Lower lobe of right lung (tissue), 2 donors: ENCODE results near the gene OCA2. TPM values are rescaled to one million over a fixed set of nuclear protein-coding genes. Genes with fewer than 3 reads are reported as not detected.

Experiments
- ATAC-seq, 2 donors: fragments of 200-7000 bp; cut with Tn5 transposase; one replicate each; pipeline ENCODE4 v1.9.1; 2020 to 2022; ENCODE audit warnings: mild to moderate bottlenecking in 2 of 2, moderate library complexity in 2 of 2
- DNase-seq: peaks from one replicate; pipeline ENCODE4 v3.0.0-alpha.2; 2020
- H3K27ac ChIP-seq: fragments of 200-600 bp; one replicate; pipeline ENCODE4 v1.8.0; 2022
- H3K27me3 ChIP-seq: fragments of 200-600 bp; one replicate; pipeline ENCODE4 v1.8.0; 2022; ENCODE audit warnings: low read depth
- H3K36me3 ChIP-seq: fragments of 200-600 bp; one replicate; pipeline ENCODE4 v1.8.0; 2022; ENCODE audit warnings: mild to moderate bottlenecking
- H3K4me1 ChIP-seq: fragments of 200-600 bp; one replicate; pipeline ENCODE4 v1.8.0; 2022
- H3K4me3 ChIP-seq: fragments of 200-600 bp; one replicate; pipeline ENCODE4 v1.8.0; 2022; ENCODE audit warnings: mild to moderate bottlenecking
- H3K9me3 ChIP-seq: fragments of 200-600 bp; one replicate; pipeline ENCODE4 v1.8.0; 2022
- intact Hi-C: fragments of 100-400 bp; cut with DNase I; formaldehyde crosslinking; loops from one replicate; pipeline ENCODE4 v1.11.0; 2022
- total RNA-seq: library from RNA; stranded (reverse); fragmentation: NEBNext Ultra II Directional; extraction: Animal tissue kit (Norgen Biotek cat#: 25700); gene quantifications from one replicate; pipeline ENCODE4 v1.2.1, GENCODE V29; 2021
- TF ChIP-seq, protein P1 (sequence below): fragments of 200-600 bp; IDR thresholded peaks from one replicate; pipeline ENCODE4 v1.8.0; 2022; ENCODE audit warnings: antibody characterized with exemption, mild to moderate bottlenecking
- donor health status: DM: no; HTN: yes; CAD: no; lungs with severe emphysema.

The OCA2 gene
- total RNA-seq, 1 donor from 2014 or later, result 1.2 TPM

DNA sequence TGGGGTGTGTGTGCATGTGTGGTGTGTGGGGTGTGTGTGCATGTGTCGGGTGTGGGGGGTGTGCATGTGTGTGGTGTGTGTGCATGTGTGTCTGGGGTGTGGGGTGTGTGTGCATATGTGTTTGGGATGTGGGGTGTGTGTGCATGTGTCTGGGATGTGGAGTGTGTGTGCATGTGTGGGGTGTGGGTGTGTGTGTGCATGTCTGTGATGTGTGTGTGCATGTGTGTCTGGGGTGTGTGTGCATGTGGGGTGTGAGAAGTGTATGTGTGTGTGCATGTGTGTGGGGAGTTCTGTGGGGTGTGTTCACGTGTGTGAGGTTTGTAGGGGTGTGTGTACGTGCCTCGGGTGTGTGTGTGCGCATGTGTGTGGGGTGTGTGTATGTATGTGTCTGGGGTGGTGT is 6.7 kb upstream of the OCA2 start:
- peaks cover 17% of the 10 kb centered on the region for H3K4me1 ChIP-seq
- no peak overlapping the region for H3K4me3 ChIP-seq
- H3K27ac ChIP-seq, result no peak overlapping the region
- intact Hi-C loops, result no loop called here
- ATAC-seq (no peak), DNase-seq (no peak)
- H3K36me3 ChIP-seq, result no peaks in the 10 kb centered on the region
- TF ChIP-seq, protein P1, sequence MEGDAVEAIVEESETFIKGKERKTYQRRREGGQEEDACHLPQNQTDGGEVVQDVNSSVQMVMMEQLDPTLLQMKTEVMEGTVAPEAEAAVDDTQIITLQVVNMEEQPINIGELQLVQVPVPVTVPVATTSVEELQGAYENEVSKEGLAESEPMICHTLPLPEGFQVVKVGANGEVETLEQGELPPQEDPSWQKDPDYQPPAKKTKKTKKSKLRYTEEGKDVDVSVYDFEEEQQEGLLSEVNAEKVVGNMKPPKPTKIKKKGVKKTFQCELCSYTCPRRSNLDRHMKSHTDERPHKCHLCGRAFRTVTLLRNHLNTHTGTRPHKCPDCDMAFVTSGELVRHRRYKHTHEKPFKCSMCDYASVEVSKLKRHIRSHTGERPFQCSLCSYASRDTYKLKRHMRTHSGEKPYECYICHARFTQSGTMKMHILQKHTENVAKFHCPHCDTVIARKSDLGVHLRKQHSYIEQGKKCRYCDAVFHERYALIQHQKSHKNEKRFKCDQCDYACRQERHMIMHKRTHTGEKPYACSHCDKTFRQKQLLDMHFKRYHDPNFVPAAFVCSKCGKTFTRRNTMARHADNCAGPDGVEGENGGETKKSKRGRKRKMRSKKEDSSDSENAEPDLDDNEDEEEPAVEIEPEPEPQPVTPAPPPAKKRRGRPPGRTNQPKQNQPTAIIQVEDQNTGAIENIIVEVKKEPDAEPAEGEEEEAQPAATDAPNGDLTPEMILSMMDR, result no peak
- no peaks in the 10 kb centered on the region for H3K9me3 ChIP-seq
- H3K27me3 ChIP-seq, result peaks cover 22% of the 10 kb centered on the region

DNA sequence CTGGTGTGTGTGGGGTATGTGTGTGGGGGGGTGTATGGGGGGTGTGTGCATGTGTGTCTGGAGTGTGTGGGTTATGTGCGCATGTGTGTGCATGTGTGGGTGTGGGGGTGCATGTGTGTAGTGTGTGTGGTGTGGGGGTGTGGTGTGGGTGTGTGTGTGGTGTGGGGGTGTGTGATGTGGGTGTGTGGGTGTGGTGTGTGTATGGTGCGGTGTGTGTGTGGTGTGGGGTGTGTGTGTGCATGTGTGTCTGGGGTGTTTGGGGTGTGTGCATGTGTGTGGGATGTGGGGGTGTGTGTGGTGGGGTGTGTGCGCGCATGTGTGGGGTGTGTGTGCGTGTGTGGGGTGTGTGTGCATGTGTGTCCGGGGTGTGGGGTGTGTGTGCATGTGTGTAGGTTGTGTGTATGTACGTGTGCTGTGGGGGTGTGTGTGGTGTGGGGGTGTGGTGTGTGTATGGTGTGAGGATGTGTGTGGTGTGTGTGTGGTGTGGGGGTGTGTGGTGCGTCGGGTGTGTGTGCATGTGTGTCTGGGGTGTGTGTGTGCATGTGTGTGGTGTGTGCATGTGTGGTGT is 6.2 kb upstream of the OCA2 start:
- H3K9me3 ChIP-seq, result no peaks in the 10 kb centered on the region
- TF ChIP-seq, protein P1, result no peak
- H3K4me3 ChIP-seq, result no peak overlapping the region
- DNase-seq (no peak), ATAC-seq (no peak)
- H3K4me1 ChIP-seq, result peaks cover 17% of the 10 kb centered on the region
- no peak overlapping the region for H3K27ac ChIP-seq
- intact Hi-C loops, result no loop called here
- H3K36me3 ChIP-seq, result no peaks in the 10 kb centered on the region
- H3K27me3 ChIP-seq, result peaks cover 27% of the 10 kb centered on the region

DNA sequence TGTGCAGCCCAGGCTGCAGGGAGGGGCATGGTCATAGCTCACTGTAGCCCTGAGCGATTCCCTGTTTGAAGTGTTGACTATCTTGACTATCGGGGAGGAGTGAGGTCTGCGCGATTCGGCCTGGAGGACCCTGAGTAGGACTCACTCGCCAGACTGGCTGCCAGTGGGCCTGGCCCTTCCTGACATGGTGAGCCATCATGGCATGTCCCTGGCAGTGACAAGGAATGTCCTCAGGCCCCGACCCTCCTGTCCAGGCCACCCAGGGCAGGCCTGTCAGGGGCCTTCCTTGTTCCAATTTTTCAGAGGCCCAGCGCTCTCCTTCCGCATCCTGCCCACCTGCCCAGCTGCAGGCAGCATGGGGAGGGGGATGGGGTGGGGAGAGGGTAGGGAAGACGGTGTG is 5.2 kb upstream of the OCA2 start:
- DNase-seq, result no peak
- Histone ChIP-seq H3K4me1 (peaks cover 20% of the 10 kb centered on the region), H3K9me3 (no peaks in the 10 kb centered on the region), H3K36me3 (no peaks in the 10 kb centered on the region), H3K27me3 (peaks cover 27% of the 10 kb centered on the region), H3K4me3 (no peak overlapping the region), H3K27ac (no peak overlapping the region)
- no peak for ATAC-seq
- intact Hi-C loops, result no loop called here
- TF ChIP-seq, protein P1, result no peak

DNA sequence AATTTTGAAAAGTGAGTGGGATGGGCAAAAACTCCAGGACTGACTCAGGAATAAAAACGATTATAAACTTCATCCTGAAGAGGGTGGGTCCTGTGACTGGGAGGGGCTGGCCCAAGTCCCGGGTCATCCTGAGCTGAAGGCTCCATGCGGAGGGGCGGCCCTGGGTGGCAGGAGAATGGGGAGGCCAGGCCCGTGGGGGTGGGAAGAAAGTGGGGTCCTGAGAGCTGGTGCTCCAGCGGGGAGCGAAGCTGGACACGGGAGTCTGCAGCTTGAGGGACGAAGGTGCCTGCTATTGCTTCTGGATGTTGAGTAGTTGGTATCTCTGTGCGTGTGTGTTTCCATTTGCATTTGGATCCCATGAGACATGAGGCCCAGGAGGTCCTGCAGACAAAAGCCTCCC is 4.7 kb upstream of the OCA2 start:
- Histone ChIP-seq H3K4me3 (no peak overlapping the region), H3K9me3 (no peaks in the 10 kb centered on the region), H3K4me1 (peaks cover 25% of the 10 kb centered on the region), H3K36me3 (no peaks in the 10 kb centered on the region), H3K27ac (no peak overlapping the region), H3K27me3 (peaks cover 27% of the 10 kb centered on the region)
- no peak for ATAC-seq
- DNase-seq, result no peak
- TF ChIP-seq, protein P1, result no peak
- intact Hi-C loops, result no loop called here

DNA sequence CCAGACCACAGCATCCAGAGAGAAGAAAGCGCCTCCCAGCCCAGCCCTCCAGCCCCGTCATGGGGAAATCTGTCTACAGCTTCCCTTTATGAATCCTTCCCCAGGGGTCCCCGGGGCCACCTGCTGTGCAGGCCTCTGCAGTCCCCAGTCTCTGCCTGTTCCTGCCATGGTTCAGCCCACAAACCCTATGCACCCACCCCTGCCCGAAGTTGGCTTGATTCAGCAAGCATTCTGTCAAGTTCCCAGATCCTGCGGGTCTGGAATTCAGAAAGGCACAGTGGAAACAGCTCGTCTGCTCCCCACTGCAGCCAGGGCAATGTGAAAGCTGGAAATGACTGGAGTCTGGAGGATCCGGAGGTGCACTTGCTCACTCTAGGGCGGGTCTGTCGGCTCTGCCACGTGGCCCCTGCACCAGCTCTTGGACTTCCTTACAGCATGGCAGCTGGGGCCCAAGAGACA is 2.9 kb upstream of the OCA2 start:
- no peaks in the 10 kb centered on the region for H3K9me3 ChIP-seq
- H3K4me1 ChIP-seq, result peaks cover 29% of the 10 kb centered on the region
- ATAC-seq, result no peak
- no peak overlapping the region for H3K4me3 ChIP-seq
- intact Hi-C loops, result no loop called here
- TF ChIP-seq, protein P1, result no peak
- H3K27ac ChIP-seq, result no peak overlapping the region
- no peaks in the 10 kb centered on the region for H3K36me3 ChIP-seq
- H3K27me3 ChIP-seq, result peaks cover 34% of the 10 kb centered on the region
- DNase-seq, result no peak

DNA sequence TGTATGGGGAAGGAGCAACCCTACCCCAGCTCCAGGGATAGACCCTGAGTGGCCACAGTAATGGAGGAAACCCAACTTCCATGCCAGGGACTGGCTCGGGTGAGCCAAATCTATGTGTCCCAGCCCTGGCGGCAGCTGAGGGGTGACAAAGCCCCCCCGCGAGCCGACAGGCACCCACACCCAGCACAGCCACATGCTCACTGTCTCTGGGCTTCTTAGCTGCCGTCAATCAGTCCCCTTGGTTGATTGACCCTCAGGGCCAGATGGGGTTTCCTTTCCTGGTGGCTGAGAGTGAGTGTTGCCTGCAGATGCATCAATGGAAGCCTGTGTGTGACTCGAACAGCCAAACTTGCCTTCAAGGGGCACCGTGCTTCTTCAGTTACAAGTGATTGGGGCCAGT is 2.1 kb upstream of the OCA2 start:
- H3K4me1 ChIP-seq, result peaks cover 31% of the 10 kb centered on the region
- intact Hi-C loops, result no loop called here
- peaks cover 33% of the 10 kb centered on the region for H3K27me3 ChIP-seq
- ATAC-seq (no peak), DNase-seq (no peak)
- H3K36me3 ChIP-seq, result no peaks in the 10 kb centered on the region
- no peaks in the 10 kb centered on the region for H3K9me3 ChIP-seq
- TF ChIP-seq, protein P1, result no peak
- H3K4me3 ChIP-seq, result no peak overlapping the region
- no peak overlapping the region for H3K27ac ChIP-seq
